GM12878 (cell line): ENCODE measurements around the gene PTGIS. TPM values are rescaled to one million over a fixed set of nuclear protein-coding genes. Genes with fewer than 3 reads are reported as not detected.
A peak's percentile ranks its signal among the peaks of the same experiment; 100 is the strongest.

Source experiments
- ATAC-seq: fragments of 200-7000 bp; cut with Tn5 transposase; 3 replicates; pipeline ENCODE4 v1.9.1; 2020; ENCODE audit warnings: mild to moderate bottlenecking, moderate library complexity
- BruUV-seq: library from RNA; stranded (reverse); fragments of 400-500 nt; replicated peaks from 2 replicates; lab custom pipeline; 2021; lab: Mats Ljungman, UMichigan
- CTCF ChIA-PET: fragments of 300-600 bp; sonication (Branson Sonifier 250); formaldehyde crosslinking; extraction: SDS; loops from one replicate; lab custom pipeline; 2021; ENCODE audit warnings: inconsistent platforms; lab: Yijun Ruan, JAX
- POLR2A ChIA-PET: fragments of 350-600 bp; formaldehyde crosslinking; extraction: SDS; loops from one replicate; lab custom pipeline; 2021; ENCODE audit warnings: inconsistent platforms; lab: Charles Lee
- RAD21 ChIA-PET: fragments of 300-600 bp; sonication (Branson Sonifier 250); formaldehyde crosslinking; loops from one replicate; lab custom pipeline; 2023; ENCODE audit warnings: antibody characterized with exemption; ENCODE audit not compliant: unreplicated experiment; lab: Charles Lee
- SMC1A ChIA-PET: fragments of 300-600 bp; sonication (Branson Sonifier 250); formaldehyde crosslinking; loops from one replicate; lab custom pipeline; 2023; ENCODE audit not compliant: unreplicated experiment, uncharacterized antibody; lab: Charles Lee
- DNase-seq: peaks from one replicate; pipeline ENCODE4 v3.0.0-alpha.2; 2011; ENCODE audit warnings: low read depth, low spot score
- FAIRE-seq: peaks from 3 replicates; lab custom pipeline; 2011; peaks lifted over from hg19 to GRCh38; lab: Jason Lieb, UNC
- H2AFZ ChIP-seq: 2 replicates; pipeline ENCODE4 v1.6.0; 2011; ENCODE audit warnings: low read depth, low read length, control low read depth; ENCODE audit not compliant: control insufficient read depth
- H3K27ac ChIP-seq: 2 replicates; pipeline ENCODE4 v1.5.1; 2011; ENCODE audit warnings: control low read depth; ENCODE audit not compliant: control insufficient read depth, insufficient read depth
- H3K27me3 ChIP-seq, 2 experiments: replicated peaks in 1 of 2; 2 replicates each; pipeline versions ENCODE4 v1.6.0 to v1.6.1; 2011; ENCODE audit warnings: low read length in 1 of 2; ENCODE audit not compliant: control insufficient read depth in 2 of 2, insufficient read depth in 2 of 2
- H3K36me3 ChIP-seq, 2 experiments: 2 replicates each; pipeline ENCODE4 v1.5.1; 2011; ENCODE audit warnings: low read length in 1 of 2; ENCODE audit not compliant: control insufficient read depth in 2 of 2, insufficient read depth in 2 of 2
- H3K4me1 ChIP-seq: 2 replicates; pipeline ENCODE4 v1.6.1; 2011; ENCODE audit warnings: mild to moderate bottlenecking, low read length, moderate library complexity, mixed read lengths; ENCODE audit not compliant: control insufficient read depth, insufficient read depth
- H3K4me2 ChIP-seq: 2 replicates; pipeline ENCODE4 v1.6.0; 2011; ENCODE audit warnings: control low read depth; ENCODE audit not compliant: control insufficient read depth, insufficient read depth
- H3K4me3 ChIP-seq: fragments of 200-600 bp; sonication (generic); 2 replicates; pipeline ENCODE4 v1.5.1; 2016
- H3K79me2 ChIP-seq: 2 replicates; pipeline ENCODE4 v1.6.0; 2011; ENCODE audit warnings: low read length; ENCODE audit not compliant: control insufficient read depth, insufficient read depth
- H3K9ac ChIP-seq: 2 replicates; pipeline ENCODE4 v1.8.0; 2011; ENCODE audit warnings: low read length, control low read depth, mixed read lengths; ENCODE audit not compliant: control insufficient read depth, insufficient read depth
- H3K9me3 ChIP-seq: replicated peaks from 3 replicates; pipeline ENCODE4 v1.5.1; 2011; ENCODE audit warnings: mild to moderate bottlenecking, low read length; ENCODE audit not compliant: control insufficient read depth, insufficient read depth
- H4K20me1 ChIP-seq: 2 replicates; pipeline ENCODE4 v1.6.0; 2011; ENCODE audit not compliant: control insufficient read depth, insufficient read depth
- ATF3 ChIP-seq: IDR thresholded peaks from 2 replicates; pipeline ENCODE4 v1.6.1; 2011; ENCODE audit warnings: low read depth, mild to moderate bottlenecking, low read length, moderate library complexity, borderline replicate concordance; ENCODE audit errors: extremely low read depth
- BCL3 ChIP-seq: IDR thresholded peaks from 2 replicates; pipeline ENCODE4 v1.6.1; 2011; ENCODE audit warnings: borderline replicate concordance, low read depth, mild to moderate bottlenecking, moderate library complexity, low read length; ENCODE audit not compliant: insufficient read depth, poor library complexity, severe bottlenecking
- ESRRA ChIP-seq: IDR thresholded peaks from 2 replicates; pipeline ENCODE4 v1.6.1; 2012; ENCODE audit warnings: mild to moderate bottlenecking, low read length, improper control_type of control experiment
- HSF1 ChIP-seq: fragments of 150-350 bp; IDR thresholded peaks from 2 replicates; pipeline ENCODE4 v1.6.1; 2014; ENCODE audit warnings: mild to moderate bottlenecking, low read depth, low read length
- JUND ChIP-seq: IDR thresholded peaks from 2 replicates; pipeline ENCODE4 v1.6.1; 2012; ENCODE audit warnings: low read depth, mild to moderate bottlenecking, low read length, improper control_type of control experiment, moderate library complexity
- NR2C2 ChIP-seq: IDR thresholded peaks from 2 replicates; pipeline ENCODE4 v1.6.1; 2011; ENCODE audit warnings: borderline replicate concordance, low read depth; ENCODE audit not compliant: control insufficient read depth, insufficient read length
- POLR2A ChIP-seq: IDR thresholded peaks from 2 replicates; pipeline ENCODE4 v1.6.1; 2011; ENCODE audit warnings: low read depth, mild to moderate bottlenecking, low read length
- RUNX3 ChIP-seq: IDR thresholded peaks from 2 replicates; pipeline ENCODE4 v1.6.1; 2012; ENCODE audit warnings: low read length, inconsistent platforms
- SIX5 ChIP-seq: IDR thresholded peaks from 2 replicates; pipeline ENCODE4 v1.6.1; 2011; ENCODE audit warnings: mild to moderate bottlenecking, low read depth, low read length, moderate library complexity; ENCODE audit not compliant: severe bottlenecking
- SPI1 ChIP-seq: IDR thresholded peaks from 2 replicates; pipeline ENCODE4 v1.6.1; 2011; ENCODE audit warnings: low read depth, mild to moderate bottlenecking, low read length, moderate library complexity, borderline replicate concordance; ENCODE audit not compliant: insufficient read depth
- STAT1 ChIP-seq: fragments of 450-650 bp; conservative IDR thresholded peaks from 2 replicates; pipeline ENCODE4 v1.6.1; 2014; ENCODE audit warnings: antibody characterized with exemption, mild to moderate bottlenecking
- TAF1 ChIP-seq: IDR thresholded peaks from 2 replicates; pipeline ENCODE4 v1.6.1; 2011; ENCODE audit warnings: mild to moderate bottlenecking, low read depth, low read length, borderline replicate concordance
- TCF7 ChIP-seq: IDR thresholded peaks from 2 replicates; pipeline ENCODE4 v1.6.1; 2014; ENCODE audit warnings: antibody characterized with exemption, borderline replicate concordance
- USF2 ChIP-seq: IDR thresholded peaks from 2 replicates; pipeline ENCODE4 v1.6.1; 2011; ENCODE audit warnings: low read depth, low read length, improper control_type of control experiment, borderline replicate concordance
- ZBED1 ChIP-seq: IDR thresholded peaks from 2 replicates; pipeline ENCODE4 v1.6.1; 2016; ENCODE audit warnings: borderline replicate concordance
- ZBTB40 ChIP-seq: fragments of 450-650 bp; IDR thresholded peaks from 2 replicates; pipeline ENCODE4 v1.6.1; 2016; ENCODE audit warnings: mild to moderate bottlenecking, moderate library complexity, borderline replicate concordance
- ZNF24 ChIP-seq: fragments of 450-650 bp; IDR thresholded peaks from 2 replicates; pipeline ENCODE4 v1.6.1; 2017; ENCODE audit warnings: antibody characterized with exemption, mild to moderate bottlenecking
- WGBS: methylation state at CpG from one replicate; pipeline ENCODE4 v1.1.6; 2016; ENCODE audit warnings: low lambda C conversion rate; ENCODE audit not compliant: insufficient replicate concordance, insufficient coverage; ENCODE audit errors: missing lambda C conversion rate; 5-methylcytosine and 5-hydroxymethylcytosine counted together
- in situ Hi-C: fragments of 300-500 bp; cut with MboI; formaldehyde crosslinking; loops from 9 replicates; pipeline ENCODE4 v1.14.3; 2018; ENCODE audit warnings: mixed read lengths
- intact Hi-C: fragments of 100-400 bp; cut with micrococcal nuclease; formaldehyde crosslinking; loops from one replicate; pipeline ENCODE4 v1.14.2; 2022; ENCODE audit not compliant: unreplicated experiment
- polyA plus RNA-seq, 11 experiments: library from polyadenylated mRNA; depleted of rRNA in 4 of 11; unstranded in 6 of 11; stranded (reverse) in 5 of 11; fragments of >200 nt; fragmentation: Nextera tagmentation in 4 of 11; fragmentation: Illumina TruSeq in 1 of 11; extraction: Ambion mirVana in 4 of 11; extraction: Trizol in 1 of 11; gene quantifications; 1 replicate in 1 of 11; 2 replicates in 10 of 11; pipeline versions ENCODE4 v1.2.1 to v1.2.3, GENCODE V29; 2011 to 2016; ENCODE audit warnings: inconsistent platforms in 2 of 11, missing spikeins in 2 of 11, low read depth in 1 of 11
- total RNA-seq, 4 experiments: library from RNA; depleted of rRNA in 3 of 4; stranded (reverse); fragments of >200 nt in 3 of 4; fragmentation: Illumina TruSeq in 1 of 4; extraction: Trizol in 1 of 4; gene quantifications; 2 replicates each; pipeline versions ENCODE4 v1.2.1 to v1.2.3, GENCODE V29; 2013 to 2021

PTGIS gene
- total and polyA plus RNA-seq, 10 of the 15 experiments (the other 5 are each of a cell fraction or from before 2014, with no cell fraction given) = 0.10 TPM; not detected in 9

GRCh38 chr20:49573900-49574416, 6.0 kb upstream of the PTGIS start:
- Histone ChIP-seq H2AFZ (no peak overlapping the region), H3K4me3 (no peak overlapping the region), H4K20me1 (no peaks in the 10 kb centered on the region), H3K9me3 (no peaks in the 10 kb centered on the region), H3K27ac (no peak overlapping the region), H3K4me1 (peaks cover 4% of the 10 kb centered on the region), H3K79me2 (no peaks in the 10 kb centered on the region), H3K4me2 (no peak overlapping the region), H3K36me3 (no peaks in the 10 kb centered on the region), H3K9ac (no peak overlapping the region), H3K27me3 (peaks cover 2 to 4% of the 10 kb centered on the region in 2 experiments; a peak in 2 of 4 replicates)
- SMC1A ChIA-PET = no interaction called here
- RAD21 ChIA-PET = no interaction called here
- no TSS peak for BruUV-seq
- ATAC-seq (no peak), FAIRE-seq (peak; percentile 35), DNase-seq (no peak)
- POLR2A ChIA-PET = no interaction called here
- CTCF ChIA-PET = no interaction called here
- WGBS = 43% methylated on average over 8 of the region's 8 CpGs
- in situ Hi-C loops = no loop called here
- intact Hi-C loops = no loop called here
- TF ChIP-seq USF2 (no peak), BCL3 (no peak), STAT1 (no peak), NR2C2 (no peak), TAF1 (no peak), TCF7 (no peak), RUNX3 (no peak), ATF3 (no peak), ZBTB40 (no peak), ZBED1 (no peak), ESRRA (no peak), JUND (no peak), ZNF24 (no peak), SPI1 (no peak), POLR2A (no peak), SIX5 (no peak), HSF1 (no peak)
